KMS-11 (cell line): ENCODE results near the gene DPP4.

ENCODE experiments used
- H2AFZ ChIP-seq: fragments of 200-600 bp; sonication (generic); 2 replicates; pipeline ENCODE4 v1.6.1; 2016; ENCODE audit warnings: antibody characterized with exemption, mixed run types, low read depth
- H3K27ac ChIP-seq: fragments of 200-600 bp; sonication (generic); 2 replicates; pipeline ENCODE4 v1.6.1; 2016; ENCODE audit warnings: mild to moderate bottlenecking, mixed run types
- H3K27me3 ChIP-seq: fragments of 200-600 bp; sonication (generic); 2 replicates; pipeline ENCODE4 v1.6.1; 2017; ENCODE audit warnings: mild to moderate bottlenecking, low read depth, mixed run types, moderate library complexity; ENCODE audit not compliant: insufficient read depth
- H3K36me3 ChIP-seq: fragments of 200-600 bp; sonication (generic); 2 replicates; pipeline ENCODE4 v1.6.1; 2017; ENCODE audit warnings: mild to moderate bottlenecking, mixed run types; ENCODE audit not compliant: insufficient read depth
- H3K4me1 ChIP-seq: fragments of 200-600 bp; sonication (generic); 2 replicates; pipeline ENCODE4 v1.6.1; 2016; ENCODE audit warnings: mild to moderate bottlenecking, low read depth, mixed run types; ENCODE audit not compliant: poor library complexity, severe bottlenecking
- H3K4me2 ChIP-seq: fragments of 200-600 bp; sonication (generic); 2 replicates; pipeline ENCODE4 v1.7.0; 2016; ENCODE audit warnings: mild to moderate bottlenecking, mixed run types
- H3K4me3 ChIP-seq: fragments of 200-600 bp; sonication (generic); IDR thresholded peaks from 2 replicates; pipeline ENCODE4 v1.6.1; 2017; ENCODE audit warnings: low read depth, low read length, mixed read lengths; ENCODE audit not compliant: insufficient read depth
- H3K79me2 ChIP-seq: fragments of 200-600 bp; sonication (generic); 2 replicates; pipeline ENCODE4 v1.6.1; 2016; ENCODE audit warnings: low read depth, mixed run types; ENCODE audit not compliant: insufficient read depth
- H3K9ac ChIP-seq: fragments of 200-600 bp; sonication (generic); 2 replicates; pipeline ENCODE4 v1.6.1; 2016; ENCODE audit warnings: mild to moderate bottlenecking, mixed run types
- H4K20me1 ChIP-seq: fragments of 200-600 bp; sonication (generic); 2 replicates; pipeline ENCODE4 v1.6.1; 2016; ENCODE audit warnings: mild to moderate bottlenecking, mixed run types; ENCODE audit not compliant: insufficient read depth
- CTCF ChIP-seq: fragments of 200-600 bp; sonication (generic); conservative IDR thresholded peaks from 2 replicates; pipeline ENCODE4 v1.6.1; 2017; ENCODE audit warnings: low read depth, mild to moderate bottlenecking, antibody characterized with exemption, low read length, moderate library complexity, mixed read lengths

Gene DPP4

GRCh38 chr2:162022290-162022945 lies 51.6 kb downstream of the DPP4 start:
- no peak for TF ChIP-seq CTCF
- Histone ChIP-seq H3K4me3 (no peak overlapping the region), H3K27ac (no peak overlapping the region), H2AFZ (no peak overlapping the region), H3K36me3 (no peaks in the 10 kb centered on the region), H3K4me1 (no peaks in the 10 kb centered on the region), H4K20me1 (no peaks in the 10 kb centered on the region), H3K27me3 (no peaks in the 10 kb centered on the region), H3K9ac (no peak overlapping the region), H3K79me2 (no peaks in the 10 kb centered on the region), H3K4me2 (no peak overlapping the region)

- Histone ChIP-seq H4K20me1 (no peaks in the 10 kb centered on the region), H3K4me1 (no peaks in the 10 kb centered on the region), H3K4me2 (no peak overlapping the region), H3K27me3 (no peaks in the 10 kb centered on the region), H3K9ac (no peak overlapping the region), H3K4me3 (no peak overlapping the region), H3K79me2 (no peaks in the 10 kb centered on the region), H2AFZ (no peak overlapping the region), H3K27ac (no peak overlapping the region), H3K36me3 (no peaks in the 10 kb centered on the region)
- TF ChIP-seq CTCF = no peak
Measured at GRCh38 chr2:162021516-162022058, 52.4 kb downstream of the DPP4 start.

- H3K9ac ChIP-seq = no peak overlapping the region
- H3K27me3 ChIP-seq = no peaks in the 10 kb centered on the region
- TF ChIP-seq CTCF = no peak
- H3K36me3 ChIP-seq = no peaks in the 10 kb centered on the region
- H3K4me1 ChIP-seq = no peaks in the 10 kb centered on the region
- no peak overlapping the region for H3K4me2 ChIP-seq
- no peaks in the 10 kb centered on the region for H4K20me1 ChIP-seq
- no peak overlapping the region for H3K27ac ChIP-seq
- no peaks in the 10 kb centered on the region for H3K79me2 ChIP-seq
- no peak overlapping the region for H3K4me3 ChIP-seq
- H2AFZ ChIP-seq = no peak overlapping the region
Measured at GRCh38 chr2:162018530-162018929, 55.5 kb downstream of the DPP4 start.

- no peaks in the 10 kb centered on the region for H4K20me1 ChIP-seq
- no peak overlapping the region for H3K27ac ChIP-seq
- no peaks in the 10 kb centered on the region for H3K4me1 ChIP-seq
- H3K4me2 ChIP-seq = no peak overlapping the region
- no peaks in the 10 kb centered on the region for H3K27me3 ChIP-seq
- no peaks in the 10 kb centered on the region for H3K36me3 ChIP-seq
- H3K79me2 ChIP-seq = no peaks in the 10 kb centered on the region
- TF ChIP-seq CTCF = no peak
- no peak overlapping the region for H3K9ac ChIP-seq
- H3K4me3 ChIP-seq = no peak overlapping the region
- no peak overlapping the region for H2AFZ ChIP-seq
Measured at GRCh38 chr2:162017233-162017632, 56.8 kb downstream of the DPP4 start.
